HG03025 (cell line): Measurements from ENCODE around the gene COL24A1.

Experiments
- ATAC-seq: cut with Tn5 transposase; IDR thresholded peaks from one replicate; pipeline ENCODE4 v1.9.1; 2021; ENCODE audit warnings: mild to moderate bottlenecking, moderate library complexity; ENCODE audit not compliant: unreplicated experiment, low FRiP score

COL24A1 gene

DNA sequence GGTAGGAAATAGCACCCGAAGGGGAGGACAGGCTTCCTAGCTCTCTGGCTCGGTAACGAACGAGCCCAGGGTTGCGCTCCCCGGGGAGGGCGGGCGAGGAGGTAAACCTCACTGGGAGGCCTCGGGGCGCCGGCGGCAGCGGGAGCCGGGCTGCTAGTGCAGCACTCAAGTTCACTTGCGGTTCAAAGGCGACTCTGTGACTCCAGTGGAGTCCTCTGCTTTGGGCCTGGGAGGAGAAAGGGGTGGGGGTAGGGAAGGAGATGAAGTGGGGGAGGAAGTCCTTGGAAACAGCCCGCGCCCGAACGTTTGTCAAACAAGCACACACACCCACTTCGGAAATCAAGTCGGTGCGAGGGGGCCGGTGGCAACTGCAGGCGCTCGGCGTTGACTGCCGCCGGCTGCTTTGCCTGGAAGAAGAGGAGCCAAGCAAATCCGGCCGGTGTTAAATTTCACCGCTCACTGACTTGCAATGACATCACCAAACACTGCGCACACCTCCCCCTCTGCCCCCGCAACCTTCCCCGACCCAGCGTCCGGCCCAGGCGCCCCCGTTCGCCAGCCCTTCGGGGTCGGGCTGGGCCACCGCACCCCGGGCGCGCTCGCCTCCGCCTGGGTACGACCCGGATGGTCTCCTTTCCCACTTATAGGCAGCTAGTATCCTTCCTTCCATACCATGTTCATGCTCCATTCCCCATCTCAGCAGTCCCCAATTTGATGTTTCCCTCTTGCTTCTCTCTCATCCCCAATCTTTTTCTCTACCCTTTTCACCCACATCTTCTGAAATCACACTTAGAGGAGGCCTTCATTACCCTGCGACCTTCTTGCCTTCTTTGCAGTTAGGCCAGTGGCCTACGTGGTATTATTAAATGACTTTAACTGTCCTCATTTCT is at the start of gene COL24A1:
Gene COL24A1 (minus strand): TSS at position 207 of the 890 bp plus-strand sequence. CDS start 376 bp downstream, outside the sequence.
- ATAC-seq = no peak

- ATAC-seq = no peak
Measured at GRCh38 chr1:86205741-86206140, 49.2 kb upstream of the COL24A1 start.

GRCh38 chr1:86202552-86203340 is 46.2 kb upstream of the COL24A1 start:
- no peak for ATAC-seq

- no peak for ATAC-seq
Measured at GRCh38 chr1:86201311-86201710, 44.7 kb upstream of the COL24A1 start.

GRCh38 chr1:86200901-86201300 is 44.3 kb upstream of the COL24A1 start:
- ATAC-seq = no peak

DNA sequence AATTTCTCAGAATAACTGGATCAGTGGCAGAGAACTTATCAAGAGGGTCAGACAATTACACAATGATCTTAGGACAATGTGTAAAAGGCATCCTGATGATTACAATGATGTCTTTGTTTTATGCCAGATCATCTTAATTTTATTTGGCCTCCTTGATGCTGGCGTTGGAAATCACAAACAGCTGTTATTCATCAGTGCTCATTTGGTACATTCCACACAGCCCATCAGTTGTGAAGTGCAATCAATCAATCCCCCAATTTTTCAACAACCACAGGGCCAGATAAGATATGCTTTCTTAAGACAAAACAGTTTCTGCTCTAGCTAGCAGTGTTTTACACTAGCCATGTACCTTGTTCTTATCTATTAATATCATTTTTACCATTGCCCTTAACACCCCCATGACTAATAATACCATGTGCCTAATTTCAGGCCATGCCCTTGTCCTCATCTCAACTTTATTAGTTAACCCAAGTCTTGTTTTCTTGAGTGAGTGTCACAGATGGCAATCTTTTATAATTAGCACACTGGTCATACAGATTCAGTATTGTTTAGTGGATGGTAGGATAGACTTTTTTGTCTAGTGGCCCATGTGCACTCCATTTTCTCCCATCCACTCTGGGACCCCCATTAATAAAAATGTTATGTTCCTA is 40.8 kb upstream of the COL24A1 start:
- no peak for ATAC-seq

DNA sequence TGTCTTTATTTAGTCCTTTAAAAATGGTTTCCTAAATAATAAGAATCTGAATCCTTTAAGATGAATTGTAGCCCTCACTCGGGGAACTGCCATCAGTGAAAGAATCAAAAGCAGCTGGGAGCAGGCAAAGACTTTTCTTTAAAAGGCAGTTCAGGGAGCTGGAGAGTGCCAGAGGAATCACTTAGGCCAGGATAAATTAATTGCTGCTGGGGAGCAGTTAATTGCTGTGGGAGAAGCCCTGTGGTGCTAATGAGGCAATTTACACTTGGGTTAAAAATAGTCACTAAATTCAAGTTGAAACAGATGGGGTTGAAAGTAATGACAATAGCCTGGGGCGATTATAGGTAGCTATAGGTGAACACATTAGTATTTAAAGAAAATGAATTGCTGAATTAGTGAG is 38.7 kb upstream of the COL24A1 start:
- ATAC-seq = no peak

GRCh38 chr1:86194491-86195034 is 38.0 kb upstream of the COL24A1 start:
- ATAC-seq = no peak

- ATAC-seq = no peak
Measured at GRCh38 chr1:86192417-86192816, 35.8 kb upstream of the COL24A1 start.

GRCh38 chr1:86191958-86192357 is 35.4 kb upstream of the COL24A1 start:
- no peak for ATAC-seq

GRCh38 chr1:86190873-86191272 is 34.3 kb upstream of the COL24A1 start:
- no peak for ATAC-seq

DNA sequence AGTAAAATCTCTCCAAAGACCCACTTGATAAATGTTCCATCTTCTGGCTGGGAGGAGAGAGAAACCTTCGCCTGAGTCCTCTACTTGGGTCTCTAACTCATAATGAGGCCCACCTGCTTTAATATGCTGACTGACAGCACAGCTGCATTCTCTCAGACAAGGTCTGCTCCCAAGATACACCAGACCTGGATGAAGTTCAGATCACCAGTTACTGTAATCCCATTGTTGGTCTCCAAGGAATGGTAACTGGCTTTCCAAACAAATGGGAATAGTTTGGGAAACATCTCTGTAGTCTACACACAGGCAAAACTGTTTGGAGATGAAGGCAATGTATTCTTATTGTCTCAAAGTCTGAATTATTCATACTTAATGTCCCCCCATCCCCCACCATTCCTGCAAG is 27.9 kb upstream of the COL24A1 start:
- no peak for ATAC-seq

GRCh38 chr1:86183810-86184209 is 27.2 kb upstream of the COL24A1 start:
- ATAC-seq = no peak

DNA sequence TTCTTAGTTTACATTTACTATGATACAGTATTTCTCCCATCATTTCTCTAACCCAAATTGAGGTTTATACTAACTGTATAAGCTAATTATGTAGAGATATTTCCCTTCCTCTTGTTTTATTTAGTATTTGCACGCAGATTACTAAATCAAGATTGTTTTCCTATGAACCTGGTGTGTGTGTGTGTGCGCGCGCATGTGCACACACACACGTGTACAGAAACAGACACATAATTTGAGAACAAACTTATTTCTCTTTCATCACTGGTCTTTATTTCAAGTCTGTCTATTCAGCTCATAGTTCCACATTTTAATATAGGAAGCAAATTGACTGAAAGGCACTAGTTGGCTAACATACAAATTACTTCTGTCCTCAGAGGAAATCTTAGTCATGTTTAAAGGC is 19.7 kb upstream of the COL24A1 start:
- ATAC-seq = no peak

- ATAC-seq = no peak
Measured at GRCh38 chr1:86175756-86176155, 19.2 kb upstream of the COL24A1 start.

- no peak for ATAC-seq
Measured at GRCh38 chr1:86169625-86170024, 13.1 kb upstream of the COL24A1 start.

- no peak for ATAC-seq
Measured at GRCh38 chr1:86159800-86160199, 3.2 kb upstream of the COL24A1 start.

DNA sequence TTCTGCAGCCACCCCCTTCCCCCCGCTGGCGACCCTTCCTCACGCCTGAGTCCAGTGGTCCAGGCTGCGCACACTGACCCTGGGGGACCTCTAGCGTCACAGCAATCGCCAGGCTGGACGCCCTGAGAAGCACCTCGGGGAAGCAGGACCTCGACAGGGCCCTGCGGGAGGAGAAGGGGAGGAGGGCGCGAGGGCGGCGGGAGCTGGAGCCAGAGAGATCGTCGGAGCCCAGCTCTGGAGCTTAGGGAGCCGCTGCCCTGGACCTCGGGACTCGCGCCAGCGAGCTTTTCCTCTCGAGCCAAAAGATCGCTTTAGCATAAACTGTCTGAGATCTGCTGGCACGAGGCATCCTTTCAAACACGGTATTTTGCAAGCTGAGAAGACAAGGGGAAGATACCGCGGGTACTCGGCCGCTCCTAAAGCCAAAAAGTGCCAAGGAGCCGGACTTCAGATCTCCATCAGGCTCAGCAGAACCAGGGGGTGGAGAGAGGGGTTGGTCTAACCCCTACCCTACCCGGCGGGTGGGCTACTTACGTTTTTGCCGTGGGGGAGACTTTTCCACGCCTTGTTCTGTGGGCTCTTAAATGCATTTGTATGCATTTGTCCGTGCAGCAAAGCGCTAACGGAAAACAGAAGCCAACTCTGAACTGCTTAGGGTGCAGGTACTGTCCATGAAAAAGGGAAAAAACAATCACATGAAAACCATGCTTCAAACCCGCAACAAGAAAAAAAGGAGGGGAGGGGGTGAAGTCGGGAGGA is 586 bp downstream of the COL24A1 start:
- no peak for ATAC-seq

DNA sequence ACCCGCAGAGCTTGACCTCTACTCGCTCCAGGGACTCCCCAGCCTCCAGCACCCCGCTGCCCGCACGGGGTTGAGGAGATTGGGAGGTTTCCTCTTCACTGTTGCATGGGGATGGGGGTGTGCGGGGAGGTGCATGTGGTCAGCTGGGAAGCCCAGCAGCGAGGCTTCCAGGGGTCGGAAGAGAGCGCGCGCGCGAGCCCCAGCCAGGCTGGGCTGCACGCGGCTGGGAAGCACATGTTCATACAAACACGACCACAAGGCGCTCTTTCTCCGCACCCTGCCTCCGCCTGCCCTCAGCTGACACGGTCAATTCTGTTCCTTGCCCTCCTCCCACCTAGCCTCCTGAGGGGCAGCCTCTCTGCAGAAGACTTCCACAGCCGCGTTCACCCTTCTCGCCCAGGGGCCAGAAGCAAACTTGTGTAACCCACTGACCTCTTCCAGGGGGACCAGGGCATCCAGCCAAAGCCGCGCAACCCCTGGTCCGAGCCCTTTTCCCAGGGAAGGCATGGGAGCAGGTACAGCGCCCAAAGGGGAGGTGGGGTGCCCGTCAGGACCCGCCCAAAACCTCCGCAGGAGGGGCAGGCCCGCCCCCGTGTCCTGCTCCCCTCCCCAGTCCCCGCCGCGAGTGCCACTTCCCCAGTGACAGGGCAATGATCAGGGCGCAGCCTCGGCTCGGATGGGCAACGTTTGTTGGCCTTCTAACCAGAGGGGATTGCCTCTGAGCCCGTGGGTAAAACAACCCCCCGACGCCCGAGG is 1.3 kb downstream of the COL24A1 start:
- no peak for ATAC-seq
